IPS DF 19.7 (cell line): ENCODE measurements around the gene RTF2.

Experiments used
- DNase-seq: peaks from one replicate; pipeline ENCODE4 v3.0.0-alpha.2; 2013; ENCODE audit warnings: low read depth, low spot score

The RTF2 gene

GRCh38 chr20:56468316-56469076 lies at the start of gene RTF2:
RTF2 (plus strand) TSS chr20:56468627; CDS start chr20:56468698, 71 bp downstream.
- peak; percentile 50 for DNase-seq

- no peak for DNase-seq
Measured at GRCh38 chr20:56420028-56420427, 48.4 kb upstream of the RTF2 start.

GRCh38 chr20:56420940-56421688 lies 47.3 kb upstream of the RTF2 start:
- no peak for DNase-seq

- DNase-seq: no peak
Measured at GRCh38 chr20:56422076-56422823, 46.2 kb upstream of the RTF2 start.

GRCh38 chr20:56422824-56423189 lies 45.6 kb upstream of the RTF2 start:
- DNase-seq: no peak

- no peak for DNase-seq
Measured at GRCh38 chr20:56423211-56423610, 45.2 kb upstream of the RTF2 start.

- DNase-seq: no peak
Measured at GRCh38 chr20:56423886-56424285, 44.5 kb upstream of the RTF2 start.

- no peak for DNase-seq
Measured at GRCh38 chr20:56424931-56425330, 43.5 kb upstream of the RTF2 start.

GRCh38 chr20:56426026-56426425 lies 42.4 kb upstream of the RTF2 start:
- DNase-seq: no peak

GRCh38 chr20:56426926-56427325 lies 41.5 kb upstream of the RTF2 start:
- no peak for DNase-seq

GRCh38 chr20:56427797-56428196 lies 40.6 kb upstream of the RTF2 start:
- no peak for DNase-seq

- DNase-seq: no peak
Measured at GRCh38 chr20:56428410-56428809, 40.0 kb upstream of the RTF2 start.

GRCh38 chr20:56428881-56429280 lies 39.5 kb upstream of the RTF2 start:
- DNase-seq: no peak

- DNase-seq: no peak
Measured at GRCh38 chr20:56429502-56429901, 38.9 kb upstream of the RTF2 start.

- no peak for DNase-seq
Measured at GRCh38 chr20:56429941-56430340, 38.5 kb upstream of the RTF2 start.

- DNase-seq: no peak
Measured at GRCh38 chr20:56430461-56430860, 38.0 kb upstream of the RTF2 start.

- no peak for DNase-seq
Measured at GRCh38 chr20:56430957-56431356, 37.5 kb upstream of the RTF2 start.

GRCh38 chr20:56431471-56431870 lies 37.0 kb upstream of the RTF2 start:
- DNase-seq: no peak

GRCh38 chr20:56433221-56433879 lies 35.1 kb upstream of the RTF2 start:
- DNase-seq: no peak

- DNase-seq: no peak
Measured at GRCh38 chr20:56433880-56434255, 34.6 kb upstream of the RTF2 start.

- no peak for DNase-seq
Measured at GRCh38 chr20:56437196-56437960, 31.0 kb upstream of the RTF2 start.
